K562 (cell line): ENCODE results near the gene BCAR1. TPM values are rescaled to one million over a fixed set of nuclear protein-coding genes. Genes with fewer than 3 reads are reported as not detected.

Experiments
- ADNP ChIP-seq: fragments of 200-800 bp; sonication (Bioruptor generic); IDR thresholded peaks from 2 replicates; pipeline ENCODE4 v1.6.1; 2016; ENCODE audit warnings: missing genetic modification characterization, missing compliant biosample characterization
- ATF7 ChIP-seq: fragments of 450-650 bp; IDR thresholded peaks from 2 replicates; pipeline ENCODE4 v1.7.1; 2014; ENCODE audit warnings: mild to moderate bottlenecking, moderate library complexity
- BCL6 ChIP-seq: fragments of 250-450 bp; sonication (Bioruptor Pico); IDR thresholded peaks from 2 replicates; pipeline ENCODE4 v1.4.0; 2020
- BRF1 ChIP-seq: IDR thresholded peaks from 3 replicates; pipeline ENCODE4 v1.6.1; 2011; ENCODE audit warnings: borderline replicate concordance, mild to moderate bottlenecking; ENCODE audit not compliant: insufficient read length; ENCODE audit errors: extremely low read depth
- CBFA2T3 ChIP-seq: fragments of 450-650 bp; IDR thresholded peaks from 2 replicates; pipeline ENCODE4 v1.6.1; 2017
- CREBBP ChIP-seq: IDR thresholded peaks from one replicate; pipeline ENCODE4 v1.6.1; 2012; ENCODE audit warnings: low read depth, mild to moderate bottlenecking, control low read depth, inconsistent platforms, low read length
- CXXC5 ChIP-seq: fragments of 250-450 bp; sonication (Bioruptor Pico); IDR thresholded peaks from 2 replicates; pipeline ENCODE4 v1.8.0; 2022; ENCODE audit warnings: inconsistent platforms, mild to moderate bottlenecking, moderate library complexity
- EGR1 ChIP-seq: fragments of 450-650 bp; conservative IDR thresholded peaks from 2 replicates; pipeline ENCODE4 v1.6.1; 2017; ENCODE audit warnings: mild to moderate bottlenecking
- ELF1 ChIP-seq: fragments of 200-800 bp; sonication (Bioruptor generic); IDR thresholded peaks from 2 replicates; pipeline ENCODE4 v1.6.1; 2016; ENCODE audit warnings: missing genetic modification characterization, missing compliant biosample characterization
- FOXA1 ChIP-seq: fragments of 450-650 bp; IDR thresholded peaks from 2 replicates; pipeline ENCODE4 v1.6.1; 2016; ENCODE audit warnings: mild to moderate bottlenecking, borderline replicate concordance
- FOXA3 ChIP-seq, 2 experiments: fragments of 450-650 bp in 1 of 2; sonication (generic) in 1 of 2; formaldehyde crosslinking; IDR thresholded peaks in 1 of 2; conservative IDR thresholded peaks in 1 of 2; 2 replicates each; pipeline versions ENCODE4 v1.4.0 to v1.8.0; 2020 to 2022; ENCODE audit warnings: mild to moderate bottlenecking in 2 of 2, missing genetic modification reagents in 1 of 2
- FOXO4 ChIP-seq: fragments of 450-650 bp; formaldehyde crosslinking; IDR thresholded peaks from 2 replicates; pipeline ENCODE4 v1.4.0; 2020; ENCODE audit warnings: mild to moderate bottlenecking, moderate library complexity
- GABPB1 ChIP-seq: sonication (generic); formaldehyde crosslinking; IDR thresholded peaks from 2 replicates; pipeline ENCODE4 v1.8.0; 2022; ENCODE audit warnings: mild to moderate bottlenecking, missing genetic modification reagents
- L3MBTL2 ChIP-seq: fragments of 450-650 bp; IDR thresholded peaks from 2 replicates; pipeline ENCODE4 v1.6.1; 2016; ENCODE audit warnings: mild to moderate bottlenecking, moderate library complexity
- MECOM ChIP-seq: fragments of 250-450 bp; sonication (Bioruptor Pico); IDR thresholded peaks from 2 replicates; pipeline ENCODE4 v1.8.0; 2022; ENCODE audit warnings: inconsistent platforms
- MTA3 ChIP-seq: fragments of 450-650 bp; formaldehyde crosslinking; IDR thresholded peaks from 2 replicates; pipeline ENCODE4 v1.6.1; 2017; ENCODE audit warnings: mild to moderate bottlenecking, borderline replicate concordance
- NCOR1 ChIP-seq: fragments of 450-650 bp; IDR thresholded peaks from 2 replicates; pipeline ENCODE4 v1.6.1; 2016; ENCODE audit warnings: mild to moderate bottlenecking, moderate library complexity
- NONO ChIP-seq, 2 experiments: fragments of 200-400 bp in 1 of 2; fragments of 450-650 bp in 1 of 2; formaldehyde crosslinking in 1 of 2; IDR thresholded peaks; 2 replicates each; pipeline ENCODE4 v1.6.1; 2017; ENCODE audit warnings: low read depth in 2 of 2, mild to moderate bottlenecking in 2 of 2, moderate library complexity in 2 of 2, low read length in 1 of 2
- PYGO2 ChIP-seq: fragments of 450-650 bp; IDR thresholded peaks from 2 replicates; pipeline ENCODE4 v1.6.1; 2016; ENCODE audit warnings: mild to moderate bottlenecking, missing genetic modification characterization, moderate library complexity, missing compliant biosample characterization
- TAF9B ChIP-seq: fragments of 450-650 bp; IDR thresholded peaks from 2 replicates; pipeline ENCODE4 v1.6.1; 2018; ENCODE audit warnings: mild to moderate bottlenecking; ENCODE audit not compliant: partially characterized antibody
- TGIF2 ChIP-seq: sonication (generic); formaldehyde crosslinking; IDR thresholded peaks from 2 replicates; pipeline ENCODE4 v1.8.1; 2022; ENCODE audit warnings: mild to moderate bottlenecking, missing genetic modification reagents, moderate library complexity
- UBTF ChIP-seq, 2 experiments: IDR thresholded peaks; 2 replicates each; pipeline ENCODE4 v1.6.1; 2012; ENCODE audit warnings: improper control_type of control experiment in 2 of 2, low read depth in 2 of 2, low read length in 2 of 2, borderline replicate concordance in 1 of 2
- ZBTB7A ChIP-seq: IDR thresholded peaks from 2 replicates; pipeline ENCODE4 v1.6.1; 2011; ENCODE audit warnings: low read depth, mild to moderate bottlenecking, low read length, moderate library complexity, borderline replicate concordance; ENCODE audit not compliant: control insufficient read depth
- ZEB2 ChIP-seq: fragments of 450-650 bp; IDR thresholded peaks from 2 replicates; pipeline ENCODE4 v1.6.1; 2016
- ZNF282 ChIP-seq: sonication (generic); formaldehyde crosslinking; IDR thresholded peaks from 2 replicates; pipeline ENCODE4 v1.8.1; 2023; ENCODE audit warnings: missing genetic modification reagents
- ZNF583 ChIP-seq: fragments of 250-450 bp; sonication (Bioruptor Pico); IDR thresholded peaks from 2 replicates; pipeline ENCODE4 v1.4.0; 2020
- ZNF699 ChIP-seq: fragments of 250-450 bp; sonication (Bioruptor Pico); IDR thresholded peaks from 2 replicates; pipeline ENCODE4 v1.8.0; 2021; ENCODE audit warnings: mild to moderate bottlenecking, moderate library complexity; ENCODE audit not compliant: insufficient replicate concordance
- polyA plus RNA-seq, 8 experiments: library from polyadenylated mRNA; depleted of rRNA in 4 of 8; stranded (reverse) in 5 of 8; unstranded in 3 of 8; fragments of >200 nt; fragmentation: Nextera tagmentation in 2 of 8; fragmentation: Illumina TruSeq in 1 of 8; extraction: Ambion mirVana in 2 of 8; extraction: Trizol in 1 of 8; gene quantifications; 2 replicates each; pipeline versions ENCODE4 v1.2.1 to v1.2.3, GENCODE V29; 2011 to 2014; ENCODE audit warnings: inconsistent platforms in 1 of 8, missing spikeins in 1 of 8
- total RNA-seq, 7 experiments: library from RNA; depleted of rRNA in 6 of 7; stranded (reverse); fragments of >200 nt in 6 of 7; fragmentation: Illumina TruSeq in 2 of 7; extraction: Trizol in 2 of 7; gene quantifications; 2 replicates each; pipeline versions ENCODE4 v1.2.1 to v1.2.3, GENCODE V29; 2011 to 2021; ENCODE audit warnings: low replicate concordance in 1 of 7

BCAR1 gene
- total and polyA plus RNA-seq, 9 of the 15 experiments (the other 6 are each of a cell fraction or from before 2014, with no cell fraction given) = 0.10 to 26.3 (median 3.6) TPM

- no peak for TF ChIP-seq BRF1
- TF ChIP-seq L3MBTL2 = 0 out of 2 replicates have a peak, but pooled peaks have one; percentile 12
- 0 out of 2 replicates have a peak, but pooled peaks have one; percentile 12 for TF ChIP-seq MTA3
- TF ChIP-seq ELF1 = 0 out of 2 replicates have a peak, but pooled peaks have one; percentile 18
- TF ChIP-seq TAF9B = no peak
- TF ChIP-seq ZNF699 (CRISPR knock-in tag) = no peak
- peak; percentile 70 to 86; a peak in 3 of 4 replicates for TF ChIP-seq NONO (IDR thresholded peaks at IDR 0.05; ENCODE audit: low read depth in 2 of 2, low read length in 1 of 2)
- TF ChIP-seq CXXC5 (CRISPR knock-in tag) = peak; percentile 87
- no peak for TF ChIP-seq TGIF2
- TF ChIP-seq ZBTB7A = 0 out of 2 replicates have a peak, but pooled peaks have one; percentile 5
- no peak for TF ChIP-seq FOXO4
- no peak for TF ChIP-seq FOXA1
- TF ChIP-seq MECOM (CRISPR knock-in tag) = no peak
- no peak for TF ChIP-seq ZEB2
- no peak for TF ChIP-seq ZNF583 (CRISPR knock-in tag)
- no peak for TF ChIP-seq CREBBP
- TF ChIP-seq FOXA3 (CRISPR knock-in tag; conservative IDR thresholded peaks at IDR 0.05 in 1 of 2, IDR thresholded peaks at IDR 0.05 in 1 of 2) = no peak
- no peak for TF ChIP-seq ADNP (tag)
- no peak for TF ChIP-seq CBFA2T3
- TF ChIP-seq NCOR1 = no peak
- TF ChIP-seq ZNF282 = no peak
- TF ChIP-seq EGR1 = peak; percentile 53
- no peak for TF ChIP-seq ATF7
- no peak for TF ChIP-seq BCL6
- TF ChIP-seq PYGO2 (tag) = no peak
- 0 out of 2 replicates have a peak, but pooled peaks have one; percentile 3 for TF ChIP-seq GABPB1 (CRISPR knock-in tag)
- 0 out of 4 replicates have a peak, but pooled peaks have one; percentile 24 to 84 for TF ChIP-seq UBTF (IDR thresholded peaks at IDR 0.05; ENCODE audit: borderline replicate concordance in 1 of 2, low read depth in 2 of 2, low read length in 2 of 2)
Measured at GRCh38 chr16:75251280-75252048, at the start of gene BCAR1 (continued).
